SK-N-SH treated with all-trans-retinoic acid at 6 μM for 48 hours (cell line): ENCODE data around the gene SEMA3G.

ENCODE experiments used
- ATAC-seq: fragments of 200-7000 bp; cut with Tn5 transposase; 3 replicates; pipeline ENCODE4 v1.9.1; 2020; ENCODE audit warnings: mild to moderate bottlenecking, moderate library complexity
- BACH2 ChIP-seq: fragments of 250-450 bp; sonication (Bioruptor Pico); IDR thresholded peaks from 2 replicates; pipeline ENCODE4 v1.9.0; 2021; ENCODE audit warnings: mild to moderate bottlenecking, borderline replicate concordance
- CSDC2 ChIP-seq: fragments of 250-450 bp; sonication (Bioruptor Pico); IDR thresholded peaks from 2 replicates; pipeline ENCODE4 v1.5.0; 2020; ENCODE audit warnings: mild to moderate bottlenecking, moderate library complexity
- ESRRG ChIP-seq: fragments of 250-450 bp; sonication (Bioruptor Pico); IDR thresholded peaks from 2 replicates; pipeline ENCODE4 v1.6.1; 2021; ENCODE audit warnings: mild to moderate bottlenecking
- GLIS3 ChIP-seq: fragments of 250-450 bp; sonication (Bioruptor Pico); IDR thresholded peaks from 2 replicates; pipeline ENCODE4 v1.5.0; 2020; ENCODE audit warnings: mild to moderate bottlenecking, moderate library complexity
- ISL1 ChIP-seq: fragments of 250-450 bp; sonication (Bioruptor Pico); IDR thresholded peaks from 2 replicates; pipeline ENCODE4 v2.1.2; 2022; ENCODE audit warnings: mild to moderate bottlenecking, moderate library complexity
- OSR1 ChIP-seq: fragments of 250-450 bp; sonication (Bioruptor Pico); IDR thresholded peaks from 2 replicates; pipeline ENCODE4 v1.8.0; 2022; ENCODE audit warnings: moderate library complexity, mild to moderate bottlenecking, inconsistent platforms
- PPARA ChIP-seq: fragments of 250-450 bp; sonication (Bioruptor Pico); IDR thresholded peaks from 2 replicates; pipeline ENCODE4 v1.5.0; 2020; ENCODE audit warnings: mild to moderate bottlenecking, borderline replicate concordance
- RARB ChIP-seq: fragments of 250-450 bp; sonication (Bioruptor Pico); IDR thresholded peaks from 2 replicates; pipeline ENCODE4 v1.8.0; 2021; ENCODE audit warnings: mild to moderate bottlenecking, moderate library complexity
- SNAI2 ChIP-seq: fragments of 250-450 bp; sonication (Bioruptor Pico); IDR thresholded peaks from 2 replicates; pipeline ENCODE4 v1.5.0; 2020; ENCODE audit warnings: mild to moderate bottlenecking, moderate library complexity
- TCF4 ChIP-seq: fragments of 250-450 bp; sonication (Bioruptor Pico); IDR thresholded peaks from 2 replicates; pipeline ENCODE4 v1.8.0; 2021; ENCODE audit warnings: mild to moderate bottlenecking, moderate library complexity, borderline replicate concordance
- TOX ChIP-seq: fragments of 250-450 bp; sonication (Bioruptor Pico); IDR thresholded peaks from 2 replicates; pipeline ENCODE4 v1.8.0; 2021; ENCODE audit warnings: mild to moderate bottlenecking, moderate library complexity, borderline replicate concordance
- ZC3H10 ChIP-seq: fragments of 250-450 bp; sonication (Bioruptor Pico); IDR thresholded peaks from 2 replicates; pipeline ENCODE4 v1.5.1; 2021; ENCODE audit warnings: mild to moderate bottlenecking, moderate library complexity
- ZFP3 ChIP-seq: fragments of 250-450 bp; sonication (Bioruptor Pico); IDR thresholded peaks from 2 replicates; pipeline ENCODE4 v1.5.0; 2020; ENCODE audit warnings: mild to moderate bottlenecking, moderate library complexity
- ZNF565 ChIP-seq: fragments of 450-650 bp; formaldehyde crosslinking; conservative IDR thresholded peaks from 2 replicates; pipeline ENCODE4 v1.5.0; 2020; ENCODE audit warnings: low read depth, mild to moderate bottlenecking, moderate library complexity
- ZNF70 ChIP-seq: fragments of 450-650 bp; formaldehyde crosslinking; IDR thresholded peaks from 2 replicates; pipeline ENCODE4 v1.5.0; 2020; ENCODE audit warnings: mild to moderate bottlenecking, moderate library complexity
- ZNF8 ChIP-seq: fragments of 450-650 bp; formaldehyde crosslinking; IDR thresholded peaks from 2 replicates; pipeline ENCODE4 v1.5.0; 2020; ENCODE audit warnings: mild to moderate bottlenecking, moderate library complexity
- TF ChIP-seq, protein P1 (sequence below): fragments of 250-450 bp; sonication (Bioruptor Pico); IDR thresholded peaks from 2 replicates; pipeline ENCODE4 v1.8.0; 2021; ENCODE audit warnings: low read depth, mild to moderate bottlenecking, moderate library complexity, borderline replicate concordance
- TF ChIP-seq, protein P2 (sequence below): fragments of 250-450 bp; sonication (Bioruptor Pico); IDR thresholded peaks from 2 replicates; pipeline ENCODE4 v1.5.0; 2020; ENCODE audit warnings: mild to moderate bottlenecking, moderate library complexity
- TF ChIP-seq, protein P3 (sequence below): fragments of 250-450 bp; sonication (Bioruptor Pico); IDR thresholded peaks from 2 replicates; pipeline ENCODE4 v1.5.1; 2020; ENCODE audit warnings: low read depth, mild to moderate bottlenecking, moderate library complexity
- TF ChIP-seq, protein P4 (sequence below): fragments of 250-450 bp; sonication (Bioruptor Pico); IDR thresholded peaks from 2 replicates; pipeline ENCODE4 v1.8.0; 2020; ENCODE audit warnings: mild to moderate bottlenecking, moderate library complexity, borderline replicate concordance

The SEMA3G gene

DNA sequence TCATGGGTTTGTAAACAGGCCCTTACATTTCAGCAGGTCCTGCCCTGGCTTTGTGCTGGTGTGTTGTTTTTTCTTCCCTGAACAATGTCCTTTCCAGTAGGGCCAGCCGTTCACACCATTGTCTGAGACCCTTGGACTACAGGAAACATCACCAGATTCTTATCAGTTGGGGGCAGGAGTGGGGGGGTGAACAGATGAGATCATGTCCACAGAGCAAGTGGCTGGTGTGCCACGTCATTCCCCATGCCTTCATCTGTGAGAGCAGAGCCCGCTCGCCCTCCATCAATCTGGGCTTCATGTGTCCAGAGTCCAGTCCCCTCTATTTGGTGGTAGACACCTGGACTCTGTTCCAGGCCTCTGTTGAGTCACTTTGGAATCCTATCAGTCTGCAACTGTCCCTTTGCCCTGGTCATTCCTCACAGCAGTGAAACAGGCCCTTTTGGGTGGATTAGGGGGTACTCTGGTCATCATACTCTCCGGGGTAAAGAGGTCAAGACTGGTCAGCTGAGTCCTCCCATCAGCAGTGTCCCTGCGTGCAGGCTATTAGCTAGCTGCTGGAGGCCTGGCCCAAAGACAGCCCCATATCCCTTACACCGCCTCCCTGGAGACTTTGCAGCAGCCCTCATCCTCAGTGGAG is 15.0 kb downstream of the SEMA3G start:
- no peak for TF ChIP-seq ZNF565 (CRISPR knock-in tag)
- TF ChIP-seq PPARA (CRISPR knock-in tag): no peak
- TF ChIP-seq, protein P1, sequence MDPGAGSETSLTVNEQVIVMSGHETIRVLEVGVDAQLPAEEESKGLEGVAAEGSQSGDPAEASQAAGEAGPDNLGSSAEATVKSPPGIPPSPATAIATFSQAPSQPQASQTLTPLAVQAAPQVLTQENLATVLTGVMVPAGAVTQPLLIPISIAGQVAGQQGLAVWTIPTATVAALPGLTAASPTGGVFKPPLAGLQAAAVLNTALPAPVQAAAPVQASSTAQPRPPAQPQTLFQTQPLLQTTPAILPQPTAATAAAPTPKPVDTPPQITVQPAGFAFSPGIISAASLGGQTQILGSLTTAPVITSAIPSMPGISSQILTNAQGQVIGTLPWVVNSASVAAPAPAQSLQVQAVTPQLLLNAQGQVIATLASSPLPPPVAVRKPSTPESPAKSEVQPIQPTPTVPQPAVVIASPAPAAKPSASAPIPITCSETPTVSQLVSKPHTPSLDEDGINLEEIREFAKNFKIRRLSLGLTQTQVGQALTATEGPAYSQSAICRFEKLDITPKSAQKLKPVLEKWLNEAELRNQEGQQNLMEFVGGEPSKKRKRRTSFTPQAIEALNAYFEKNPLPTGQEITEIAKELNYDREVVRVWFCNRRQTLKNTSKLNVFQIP (CRISPR knock-in tag): no peak
- TF ChIP-seq ZFP3 (CRISPR knock-in tag): no peak
- TF ChIP-seq ZNF8 (CRISPR knock-in tag): no peak
- TF ChIP-seq ESRRG (CRISPR knock-in tag): no peak
- TF ChIP-seq SNAI2 (CRISPR knock-in tag): no peak
- TF ChIP-seq, protein P2, sequence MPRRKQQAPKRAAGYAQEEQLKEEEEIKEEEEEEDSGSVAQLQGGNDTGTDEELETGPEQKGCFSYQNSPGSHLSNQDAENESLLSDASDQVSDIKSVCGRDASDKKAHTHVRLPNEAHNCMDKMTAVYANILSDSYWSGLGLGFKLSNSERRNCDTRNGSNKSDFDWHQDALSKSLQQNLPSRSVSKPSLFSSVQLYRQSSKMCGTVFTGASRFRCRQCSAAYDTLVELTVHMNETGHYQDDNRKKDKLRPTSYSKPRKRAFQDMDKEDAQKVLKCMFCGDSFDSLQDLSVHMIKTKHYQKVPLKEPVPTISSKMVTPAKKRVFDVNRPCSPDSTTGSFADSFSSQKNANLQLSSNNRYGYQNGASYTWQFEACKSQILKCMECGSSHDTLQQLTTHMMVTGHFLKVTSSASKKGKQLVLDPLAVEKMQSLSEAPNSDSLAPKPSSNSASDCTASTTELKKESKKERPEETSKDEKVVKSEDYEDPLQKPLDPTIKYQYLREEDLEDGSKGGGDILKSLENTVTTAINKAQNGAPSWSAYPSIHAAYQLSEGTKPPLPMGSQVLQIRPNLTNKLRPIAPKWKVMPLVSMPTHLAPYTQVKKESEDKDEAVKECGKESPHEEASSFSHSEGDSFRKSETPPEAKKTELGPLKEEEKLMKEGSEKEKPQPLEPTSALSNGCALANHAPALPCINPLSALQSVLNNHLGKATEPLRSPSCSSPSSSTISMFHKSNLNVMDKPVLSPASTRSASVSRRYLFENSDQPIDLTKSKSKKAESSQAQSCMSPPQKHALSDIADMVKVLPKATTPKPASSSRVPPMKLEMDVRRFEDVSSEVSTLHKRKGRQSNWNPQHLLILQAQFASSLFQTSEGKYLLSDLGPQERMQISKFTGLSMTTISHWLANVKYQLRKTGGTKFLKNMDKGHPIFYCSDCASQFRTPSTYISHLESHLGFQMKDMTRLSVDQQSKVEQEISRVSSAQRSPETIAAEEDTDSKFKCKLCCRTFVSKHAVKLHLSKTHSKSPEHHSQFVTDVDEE (CRISPR knock-in tag): no peak
- no peak for TF ChIP-seq TCF4 (CRISPR knock-in tag)
- TF ChIP-seq, protein P3, sequence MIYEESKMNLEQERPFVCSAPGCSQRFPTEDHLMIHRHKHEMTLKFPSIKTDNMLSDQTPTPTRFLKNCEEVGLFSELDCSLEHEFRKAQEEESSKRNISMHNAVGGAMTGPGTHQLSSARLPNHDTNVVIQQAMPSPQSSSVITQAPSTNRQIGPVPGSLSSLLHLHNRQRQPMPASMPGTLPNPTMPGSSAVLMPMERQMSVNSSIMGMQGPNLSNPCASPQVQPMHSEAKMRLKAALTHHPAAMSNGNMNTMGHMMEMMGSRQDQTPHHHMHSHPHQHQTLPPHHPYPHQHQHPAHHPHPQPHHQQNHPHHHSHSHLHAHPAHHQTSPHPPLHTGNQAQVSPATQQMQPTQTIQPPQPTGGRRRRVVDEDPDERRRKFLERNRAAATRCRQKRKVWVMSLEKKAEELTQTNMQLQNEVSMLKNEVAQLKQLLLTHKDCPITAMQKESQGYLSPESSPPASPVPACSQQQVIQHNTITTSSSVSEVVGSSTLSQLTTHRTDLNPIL (CRISPR knock-in tag): no peak
- TF ChIP-seq TOX (CRISPR knock-in tag): no peak
- TF ChIP-seq RARB: no peak
- TF ChIP-seq GLIS3: no peak
- no peak for TF ChIP-seq OSR1 (CRISPR knock-in tag)
- TF ChIP-seq ZNF70 (CRISPR knock-in tag): no peak
- no peak for TF ChIP-seq ISL1 (CRISPR knock-in tag)
- no peak for TF ChIP-seq BACH2
- no peak for TF ChIP-seq ZC3H10 (CRISPR knock-in tag)
- TF ChIP-seq, protein P4, sequence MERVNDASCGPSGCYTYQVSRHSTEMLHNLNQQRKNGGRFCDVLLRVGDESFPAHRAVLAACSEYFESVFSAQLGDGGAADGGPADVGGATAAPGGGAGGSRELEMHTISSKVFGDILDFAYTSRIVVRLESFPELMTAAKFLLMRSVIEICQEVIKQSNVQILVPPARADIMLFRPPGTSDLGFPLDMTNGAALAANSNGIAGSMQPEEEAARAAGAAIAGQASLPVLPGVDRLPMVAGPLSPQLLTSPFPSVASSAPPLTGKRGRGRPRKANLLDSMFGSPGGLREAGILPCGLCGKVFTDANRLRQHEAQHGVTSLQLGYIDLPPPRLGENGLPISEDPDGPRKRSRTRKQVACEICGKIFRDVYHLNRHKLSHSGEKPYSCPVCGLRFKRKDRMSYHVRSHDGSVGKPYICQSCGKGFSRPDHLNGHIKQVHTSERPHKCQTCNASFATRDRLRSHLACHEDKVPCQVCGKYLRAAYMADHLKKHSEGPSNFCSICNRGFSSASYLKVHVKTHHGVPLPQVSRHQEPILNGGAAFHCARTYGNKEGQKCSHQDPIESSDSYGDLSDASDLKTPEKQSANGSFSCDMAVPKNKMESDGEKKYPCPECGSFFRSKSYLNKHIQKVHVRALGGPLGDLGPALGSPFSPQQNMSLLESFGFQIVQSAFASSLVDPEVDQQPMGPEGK (CRISPR knock-in tag): no peak
- ATAC-seq: no peak

DNA sequence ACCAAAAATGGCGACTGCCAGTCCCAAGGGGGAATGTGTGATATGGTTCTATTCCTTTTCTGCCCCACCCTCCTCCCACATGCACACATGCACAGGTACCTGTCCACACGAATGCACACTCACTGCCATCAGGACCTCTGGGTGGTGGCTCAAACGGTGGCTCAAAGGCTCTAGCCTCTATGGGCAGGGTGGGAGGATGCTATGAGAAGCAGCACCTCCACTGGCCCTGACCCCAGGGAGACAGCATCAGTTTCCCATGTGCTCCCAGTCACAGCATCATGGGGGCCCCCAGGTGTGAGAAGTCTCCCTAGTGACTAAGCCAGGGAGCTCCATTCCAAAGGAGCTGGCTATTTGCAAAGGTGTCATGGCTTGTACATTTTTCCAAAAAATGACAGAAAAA is 15.9 kb downstream of the SEMA3G start:
- TF ChIP-seq, protein P3 (CRISPR knock-in tag): no peak
- no peak for TF ChIP-seq ZC3H10 (CRISPR knock-in tag)
- no peak for TF ChIP-seq ZNF70 (CRISPR knock-in tag)
- no peak for TF ChIP-seq CSDC2 (CRISPR knock-in tag)
- TF ChIP-seq SNAI2 (CRISPR knock-in tag): no peak
- TF ChIP-seq, protein P1 (CRISPR knock-in tag): no peak
- no peak for TF ChIP-seq ZFP3 (CRISPR knock-in tag)
- TF ChIP-seq ISL1 (CRISPR knock-in tag): no peak
- TF ChIP-seq BACH2: no peak
- TF ChIP-seq ZNF565 (CRISPR knock-in tag): no peak
- no peak; the same call in 1 of the 3 replicates for ATAC-seq
